Activated naive CD4-positive, alpha-beta T cell treated with anti-CD3 and anti-CD28 coated beads, Interleukin-2, amount 10 ng/mL, durations not matched to agents 7 days and 5 days (primary cell): Measurements from ENCODE around the gene KRT86.
"Not testable (repeated sequence)": the region's sequence is repeated elsewhere in the genome, so short reads cannot be mapped to it uniquely, and the experiment has no call there.

Experiments
- CTCF ChIA-PET: fragments of 350-600 bp; sonication (Branson Sonifier 250); formaldehyde crosslinking; loops from one replicate; lab custom pipeline; 2021; ENCODE audit warnings: antibody characterized with exemption; lab: Charles Lee
- DNase-seq: peaks from one replicate; pipeline ENCODE4 v3.0.0-alpha.2; 2020
- H3K27ac Mint-ChIP-seq: one replicate; pipeline ENCODE4 v1.8.0; 2021; ENCODE audit warnings: mild to moderate bottlenecking, moderate library complexity, mixed read lengths
- H3K27me3 Mint-ChIP-seq: one replicate; pipeline ENCODE4 v1.8.0; 2021; ENCODE audit warnings: mild to moderate bottlenecking, mixed read lengths
- H3K36me3 Mint-ChIP-seq: one replicate; pipeline ENCODE4 v1.8.0; 2021; ENCODE audit warnings: mixed read lengths
- H3K4me1 Mint-ChIP-seq: one replicate; pipeline ENCODE4 v1.8.0; 2021; ENCODE audit warnings: mixed read lengths
- H3K4me3 Mint-ChIP-seq: one replicate; pipeline ENCODE4 v1.8.0; 2021; ENCODE audit warnings: mild to moderate bottlenecking, moderate library complexity, mixed read lengths
- H3K9me3 Mint-ChIP-seq: one replicate; pipeline ENCODE4 v1.8.0; 2021; ENCODE audit warnings: mixed read lengths

Gene KRT86

DNA sequence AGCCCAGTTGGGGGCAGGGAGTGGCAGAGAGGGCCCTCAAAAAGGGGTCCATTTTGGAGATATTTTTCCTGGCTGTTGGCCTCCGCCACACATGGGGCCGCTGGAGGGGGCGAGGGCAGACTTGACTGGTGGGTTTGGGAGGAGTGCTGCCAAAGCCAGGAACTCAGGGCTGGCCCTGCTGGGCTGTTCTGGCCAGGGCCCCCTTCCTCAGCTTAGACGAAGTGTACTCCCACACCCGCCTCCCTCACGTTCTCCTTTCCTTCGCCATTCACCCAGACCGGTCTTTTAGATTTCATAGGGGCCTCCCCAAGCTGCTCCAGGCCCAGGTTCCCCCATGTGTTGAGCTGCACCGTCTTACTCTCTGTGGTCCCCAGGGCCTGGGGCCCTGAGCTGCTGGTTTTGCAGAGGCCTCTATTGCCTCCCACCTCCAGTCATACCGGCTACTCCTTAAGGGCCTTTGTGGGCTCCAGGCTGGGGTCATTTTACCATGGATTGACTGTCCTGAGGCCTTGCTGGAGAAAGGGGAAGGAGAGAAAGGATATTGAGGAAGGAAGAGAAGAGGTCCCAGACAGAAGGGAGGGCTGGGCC is 40.1 kb upstream of the KRT86 start:
- Mint-ChIP-seq H3K4me3 (no peak overlapping the region), H3K4me1 (no peaks in the 10 kb centered on the region), H3K27ac (no peak overlapping the region), H3K9me3 (no peaks in the 10 kb centered on the region), H3K36me3 (no peaks in the 10 kb centered on the region), H3K27me3 (peaks cover 91% of the 10 kb centered on the region)
- peak; percentile 8 for DNase-seq
- CTCF ChIA-PET, result no interaction called here

DNA sequence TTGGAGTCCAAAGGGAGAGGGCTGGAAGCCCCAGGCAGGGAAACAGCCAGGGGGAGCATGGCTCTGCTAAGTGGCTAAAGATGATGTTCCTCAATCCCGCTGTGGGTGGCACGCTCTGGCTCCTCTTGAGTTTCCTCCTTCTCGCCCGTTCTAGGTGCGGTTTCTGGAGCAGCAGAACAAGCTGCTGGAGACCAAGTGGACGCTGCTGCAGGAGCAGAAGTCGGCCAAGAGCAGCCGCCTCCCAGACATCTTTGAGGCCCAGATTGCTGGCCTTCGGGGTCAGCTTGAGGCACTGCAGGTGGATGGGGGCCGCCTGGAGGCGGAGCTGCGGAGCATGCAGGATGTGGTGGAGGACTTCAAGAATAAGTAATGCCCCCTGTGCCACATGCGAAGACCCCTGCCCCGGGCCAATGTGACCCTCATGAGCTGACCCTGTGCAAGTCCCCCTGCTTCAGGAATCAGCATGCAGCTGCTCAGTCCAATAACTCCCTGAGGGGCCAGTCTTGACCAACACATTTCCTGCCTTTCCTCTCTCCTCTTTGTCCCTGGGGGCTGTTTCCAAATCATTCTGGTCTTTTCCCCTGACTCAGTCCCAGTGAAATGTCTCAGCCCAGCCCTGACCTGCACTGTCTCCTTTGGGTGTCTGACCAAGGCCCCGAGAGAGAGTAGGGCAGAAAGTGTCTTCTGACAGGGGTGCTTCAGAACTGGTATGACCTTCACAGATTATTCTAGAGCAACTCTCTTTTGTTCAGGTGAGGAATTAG is 39.3 kb upstream of the KRT86 start:
- H3K4me1 Mint-ChIP-seq, result no peaks in the 10 kb centered on the region
- no peak overlapping the region for H3K27ac Mint-ChIP-seq
- no peaks in the 10 kb centered on the region for H3K9me3 Mint-ChIP-seq
- no peaks in the 10 kb centered on the region for H3K36me3 Mint-ChIP-seq
- CTCF ChIA-PET, result interaction anchor here (1.5 to 4.5 kb wide), 2 partner anchors 14 to 17 kb away, joined by 4 to 24 read pairs; no protein-coding TSS in a partner anchor
- DNase-seq, result peak; percentile 18
- H3K4me3 Mint-ChIP-seq, result no peak overlapping the region
- H3K27me3 Mint-ChIP-seq, result peaks cover 88% of the 10 kb centered on the region

DNA sequence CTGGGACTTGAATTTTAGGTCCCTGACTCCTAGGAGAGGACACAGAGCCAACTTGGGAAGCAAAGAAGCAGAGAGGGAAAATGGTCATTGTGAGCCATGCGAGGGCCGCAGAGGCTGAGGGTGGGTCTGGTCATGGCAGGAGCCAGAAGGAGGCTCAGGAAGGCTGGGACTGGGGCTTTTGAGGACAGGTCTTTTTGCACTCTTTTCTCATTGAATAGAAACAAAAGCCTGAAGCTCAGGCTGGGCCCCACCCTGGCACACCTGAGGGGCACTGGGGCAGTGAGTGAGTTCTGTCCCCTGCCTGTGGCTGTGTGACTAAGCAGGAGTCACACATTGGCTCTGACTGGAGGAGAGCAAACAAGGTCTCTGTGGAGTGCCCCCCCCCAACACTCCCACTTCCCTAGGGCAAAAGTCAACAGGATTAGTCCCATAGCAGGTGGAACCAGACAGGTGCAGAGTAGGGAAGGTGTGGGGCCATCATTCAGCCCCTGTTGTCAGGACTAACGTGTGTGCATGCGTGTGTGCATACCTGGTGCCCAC is 38.6 kb upstream of the KRT86 start:
- Mint-ChIP-seq H3K9me3 (no peaks in the 10 kb centered on the region), H3K4me1 (no peaks in the 10 kb centered on the region), H3K27ac (no peak overlapping the region), H3K4me3 (no peak overlapping the region), H3K36me3 (no peaks in the 10 kb centered on the region), H3K27me3 (peaks cover 82% of the 10 kb centered on the region)
- CTCF ChIA-PET, result interaction anchor here (1.5 to 4.5 kb wide), 4 partner anchors 14 to 92 kb away, joined by 4 to 24 read pairs (median 5); no protein-coding TSS in a partner anchor
- DNase-seq, result no peak

DNA sequence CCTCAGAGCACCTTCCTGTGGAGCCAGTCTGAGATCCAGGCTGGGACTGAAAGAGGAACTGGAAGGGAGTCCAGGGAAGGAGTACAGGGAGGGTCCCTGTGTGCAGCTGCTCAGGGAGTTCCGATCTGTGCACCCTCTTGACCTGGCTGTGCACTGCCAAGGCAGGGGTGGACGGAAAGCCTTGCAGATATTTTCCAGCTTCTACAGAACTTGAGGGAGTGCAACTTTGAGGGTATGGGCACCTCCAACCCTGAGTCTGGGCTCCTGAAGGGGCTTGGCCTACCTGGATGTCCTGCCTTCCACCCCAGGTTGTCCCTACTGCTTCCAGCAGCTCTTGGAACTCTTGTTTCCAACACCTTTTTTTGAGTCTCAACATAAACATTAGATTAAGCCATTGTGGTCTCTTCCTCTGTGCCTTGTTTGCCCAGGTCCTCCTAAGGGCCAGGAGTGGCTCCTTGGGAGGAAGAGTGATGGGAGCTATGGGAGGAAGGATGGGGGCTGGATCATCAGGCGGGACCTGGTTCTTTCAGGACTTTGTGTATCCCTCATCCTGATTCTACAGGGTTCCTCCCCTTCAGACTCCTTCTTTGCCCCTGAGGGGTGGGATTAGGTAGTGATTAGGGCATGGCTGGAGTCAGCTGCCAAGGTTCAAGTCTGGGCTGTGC is 37.9 kb upstream of the KRT86 start:
- H3K27ac Mint-ChIP-seq, result no peak overlapping the region
- peaks cover 82% of the 10 kb centered on the region for H3K27me3 Mint-ChIP-seq
- no peak overlapping the region for H3K4me3 Mint-ChIP-seq
- CTCF ChIA-PET, result interaction anchor here (1.5 to 4.5 kb wide), 4 partner anchors 15 to 91 kb away, joined by 4 to 24 read pairs (median 5); no protein-coding TSS in a partner anchor
- H3K9me3 Mint-ChIP-seq, result no peaks in the 10 kb centered on the region
- no peak for DNase-seq
- no peaks in the 10 kb centered on the region for H3K36me3 Mint-ChIP-seq
- no peaks in the 10 kb centered on the region for H3K4me1 Mint-ChIP-seq

DNA sequence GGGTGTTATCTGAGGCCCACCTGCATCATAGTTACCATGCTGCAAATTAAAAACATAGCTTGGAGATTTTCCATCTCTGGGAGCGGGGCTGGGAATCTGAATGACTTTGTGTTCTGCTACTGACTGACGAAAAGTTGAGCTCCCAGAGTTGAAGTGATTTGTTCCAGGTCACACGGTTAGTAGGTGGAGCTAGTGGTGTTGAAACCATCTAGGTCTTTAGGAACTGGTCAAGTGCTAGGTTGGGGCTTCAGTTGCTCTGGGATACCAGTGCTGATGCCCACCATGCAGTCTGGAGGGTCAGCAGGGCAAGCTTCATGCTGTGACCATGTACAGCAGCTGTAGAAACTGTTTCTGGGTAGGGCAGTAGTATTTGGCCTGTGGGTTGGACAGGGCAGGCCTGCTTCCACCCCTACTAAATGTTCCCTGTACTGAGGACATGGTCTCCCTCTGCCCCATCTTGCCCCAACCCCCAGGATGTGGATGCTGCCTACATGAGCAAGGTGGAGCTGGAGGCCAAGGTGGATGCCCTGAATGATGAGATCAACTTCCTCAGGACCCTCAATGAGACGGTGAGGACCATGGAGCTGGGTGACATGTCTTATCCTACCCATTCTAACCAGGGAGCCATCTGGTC is 36.1 kb upstream of the KRT86 start:
- Mint-ChIP-seq H3K27me3 (peaks cover 64% of the 10 kb centered on the region), H3K4me1 (peaks cover 7% of the 10 kb centered on the region), H3K9me3 (no peaks in the 10 kb centered on the region), H3K4me3 (no peak overlapping the region), H3K36me3 (no peaks in the 10 kb centered on the region), H3K27ac (no peak overlapping the region)
- no peak for DNase-seq
- CTCF ChIA-PET, result interaction anchor here (0.7 to 4.5 kb wide), 3 partner anchors 17 to 40 kb away, joined by 3 to 24 read pairs (median 4); no protein-coding TSS in a partner anchor

DNA sequence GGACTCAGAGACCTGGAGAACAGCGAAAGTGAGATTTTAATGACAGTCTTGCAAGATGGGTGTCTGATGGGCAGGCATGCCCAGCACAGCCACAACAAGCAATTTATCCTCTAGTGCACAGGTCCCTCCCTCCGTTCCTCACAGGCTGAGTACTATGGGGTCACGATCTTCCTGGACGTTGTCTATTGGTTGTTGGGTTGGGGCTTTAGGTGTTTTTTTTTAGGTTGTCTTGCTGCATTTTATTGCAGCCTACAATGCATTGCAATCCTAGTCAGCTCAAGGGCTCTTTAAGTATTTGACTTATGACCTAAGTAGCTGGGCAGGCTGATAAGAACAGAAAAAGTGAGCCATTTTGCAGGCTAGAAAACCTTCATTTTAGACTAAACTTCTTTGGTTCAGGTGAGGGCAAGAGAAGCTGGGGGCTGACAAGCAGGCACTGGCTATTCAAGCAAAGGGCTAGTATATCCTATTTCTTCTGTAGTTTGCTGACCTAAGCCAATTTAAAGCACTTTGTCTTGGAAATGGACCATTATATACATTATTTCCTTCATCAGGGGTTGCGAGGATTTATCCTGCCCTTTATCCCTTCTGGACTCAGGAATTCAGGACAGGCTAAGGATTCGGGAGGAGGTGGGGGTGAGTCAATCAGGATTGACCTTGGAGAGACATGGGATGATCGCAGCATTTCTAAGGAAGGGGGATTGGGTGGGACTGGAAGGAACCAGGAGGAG is 35.4 kb upstream of the KRT86 start:
- CTCF ChIA-PET, result interaction anchor here (0.7 to 4.5 kb wide), 3 partner anchors 18 to 56 kb away, joined by 3 to 24 read pairs (median 4); no protein-coding TSS in a partner anchor
- Mint-ChIP-seq H3K36me3 (peaks cover 1% of the 10 kb centered on the region), H3K27ac (no peak overlapping the region), H3K9me3 (no peaks in the 10 kb centered on the region), H3K4me3 (no peak overlapping the region), H3K27me3 (peaks cover 61% of the 10 kb centered on the region), H3K4me1 (peaks cover 14% of the 10 kb centered on the region)
- DNase-seq, result no peak

DNA sequence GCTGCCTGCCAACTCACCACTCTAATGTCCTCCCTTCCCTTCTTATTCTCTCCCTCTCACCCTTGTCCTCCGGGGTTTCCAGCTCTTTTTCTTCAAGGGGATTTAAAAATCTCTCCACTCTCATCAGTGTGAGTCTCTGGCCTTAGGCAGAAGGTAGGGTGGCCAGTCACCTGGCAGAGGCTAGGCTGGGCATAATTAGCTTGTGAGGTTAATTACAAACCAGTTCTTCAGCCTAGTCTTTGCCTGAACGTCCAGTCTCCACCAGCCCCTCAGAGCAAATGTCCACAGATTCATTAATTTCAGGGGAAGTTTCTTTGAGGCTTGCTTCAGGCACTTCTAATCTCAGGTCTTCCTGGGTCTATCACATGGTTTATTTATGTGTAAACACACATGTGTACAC is 34.7 kb upstream of the KRT86 start:
- CTCF ChIA-PET, result interaction anchor here (0.7 to 4.5 kb wide), 2 partner anchors 18 to 55 kb away, joined by 3 to 24 read pairs; no protein-coding TSS in a partner anchor
- H3K27ac Mint-ChIP-seq, result no peak overlapping the region
- H3K4me3 Mint-ChIP-seq, result no peak overlapping the region
- H3K36me3 Mint-ChIP-seq, result peaks cover 1% of the 10 kb centered on the region
- peaks cover 21% of the 10 kb centered on the region for H3K4me1 Mint-ChIP-seq
- H3K9me3 Mint-ChIP-seq, result no peaks in the 10 kb centered on the region
- peaks cover 57% of the 10 kb centered on the region for H3K27me3 Mint-ChIP-seq
- DNase-seq, result no peak

DNA sequence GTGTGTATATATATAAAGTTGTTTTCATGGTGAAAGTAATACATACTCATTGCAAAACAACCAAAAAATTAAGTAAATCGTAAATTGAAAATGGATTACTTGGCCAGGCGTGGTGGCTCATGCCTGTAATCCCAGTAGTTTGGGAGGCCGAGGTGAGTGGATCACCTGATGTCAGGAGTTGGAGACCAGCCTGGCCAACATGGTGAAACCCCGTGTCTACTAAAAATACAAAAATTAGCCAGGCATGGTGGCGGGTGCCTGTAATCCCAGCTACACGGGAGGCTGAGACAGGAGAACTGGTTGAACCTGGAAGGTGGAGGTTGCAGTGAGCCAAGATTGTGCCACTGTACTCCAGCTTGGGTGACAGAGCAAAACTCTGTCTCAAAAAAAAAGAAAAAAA is 34.2 kb upstream of the KRT86 start:
- H3K9me3 Mint-ChIP-seq, H3K27ac Mint-ChIP-seq, H3K4me3 Mint-ChIP-seq, DNase-seq, H3K36me3 Mint-ChIP-seq: not testable (repeated sequence)
- H3K27me3 Mint-ChIP-seq, result peaks cover 52% of the 10 kb centered on the region
- H3K4me1 Mint-ChIP-seq, result peaks cover 26% of the 10 kb centered on the region
- CTCF ChIA-PET, result interaction anchor here (0.7 kb wide), 1 partner anchor 55 kb away, joined by 3 read pairs; no protein-coding TSS in a partner anchor

DNA sequence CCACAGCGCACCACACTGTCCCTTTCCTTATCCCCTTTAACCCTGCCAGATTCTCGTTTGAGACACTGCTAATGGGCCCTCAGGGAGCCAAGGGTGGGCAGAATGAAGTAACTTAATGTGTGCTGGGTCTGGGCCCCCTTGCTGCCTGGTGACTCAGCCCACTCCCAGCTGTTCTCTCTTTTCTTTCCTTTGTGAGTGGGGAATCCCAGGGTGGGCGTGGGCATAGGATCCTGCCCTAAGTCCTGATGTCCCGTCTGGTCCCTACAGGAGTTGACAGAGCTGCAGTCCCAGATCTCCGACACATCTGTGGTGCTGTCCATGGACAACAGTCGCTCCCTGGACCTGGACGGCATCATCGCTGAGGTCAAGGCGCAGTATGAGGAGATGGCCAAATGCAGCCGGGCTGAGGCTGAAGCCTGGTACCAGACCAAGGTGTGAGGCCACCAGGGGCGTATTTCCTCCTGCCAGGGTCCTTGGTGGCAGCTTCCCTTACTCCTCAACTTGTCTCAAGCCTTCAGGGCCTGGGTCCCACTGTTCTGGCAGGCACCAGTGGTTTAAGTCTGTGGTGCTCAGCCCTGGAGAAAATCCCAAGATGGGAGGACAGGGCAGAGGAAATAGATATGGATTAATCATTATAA is 33.1 kb upstream of the KRT86 start:
- DNase-seq, result no peak
- H3K4me3 Mint-ChIP-seq, result no peak overlapping the region
- peaks cover 42% of the 10 kb centered on the region for H3K27me3 Mint-ChIP-seq
- H3K9me3 Mint-ChIP-seq, result no peaks in the 10 kb centered on the region
- peaks cover 1% of the 10 kb centered on the region for H3K36me3 Mint-ChIP-seq
- CTCF ChIA-PET, result interaction anchor here (0.7 kb wide), 1 partner anchor 10 kb away, joined by 3 read pairs; no protein-coding TSS in a partner anchor
- H3K4me1 Mint-ChIP-seq, result peaks cover 37% of the 10 kb centered on the region
- no peak overlapping the region for H3K27ac Mint-ChIP-seq

DNA sequence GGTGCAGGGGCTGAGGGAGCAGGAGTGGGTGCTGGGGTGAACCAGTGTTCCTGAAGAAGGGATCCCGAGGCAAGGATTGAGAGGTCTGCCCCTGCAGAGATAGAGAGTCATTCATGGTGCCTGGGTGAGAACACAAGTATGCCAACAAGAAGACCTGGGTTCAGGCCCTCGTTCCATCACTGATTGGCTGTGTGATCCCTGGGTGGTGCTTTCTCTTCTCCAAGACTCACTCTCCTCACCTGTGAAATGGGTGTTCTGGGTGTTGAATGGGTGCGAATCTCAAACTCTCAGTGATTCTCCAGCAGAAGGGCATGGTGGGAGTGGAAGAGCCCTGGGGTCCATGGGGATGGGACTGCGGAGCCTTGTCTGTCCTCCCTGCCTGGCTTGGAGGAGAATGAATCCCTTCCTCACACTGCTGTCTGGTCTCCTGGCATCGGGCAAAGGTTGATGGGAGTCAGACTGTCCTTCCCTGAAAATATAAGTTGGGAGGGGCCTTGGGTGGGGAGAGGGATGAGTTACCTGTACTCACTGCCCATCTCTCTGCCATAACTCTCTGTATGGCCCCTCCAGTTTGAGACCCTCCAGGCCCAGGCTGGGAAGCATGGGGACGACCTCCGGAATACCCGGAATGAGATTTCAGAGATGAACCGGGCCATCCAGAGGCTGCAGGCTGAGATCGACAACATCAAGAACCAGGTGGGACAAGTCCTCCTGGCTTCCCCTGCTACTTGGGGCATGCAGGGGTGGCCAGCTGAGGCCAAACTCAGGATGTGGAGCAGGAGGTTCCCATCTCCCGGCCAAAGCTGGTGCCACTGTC is 31.8 kb upstream of the KRT86 start:
- DNase-seq, result no peak
- H3K4me1 Mint-ChIP-seq, result peaks cover 50% of the 10 kb centered on the region
- H3K27me3 Mint-ChIP-seq, result peaks cover 33% of the 10 kb centered on the region
- H3K27ac Mint-ChIP-seq, result no peak overlapping the region
- no peak overlapping the region for H3K4me3 Mint-ChIP-seq
- CTCF ChIA-PET, result interaction anchor here (1.4 to 3.0 kb wide), 3 partner anchors 21 to 76 kb away, joined by 4 to 16 read pairs (median 11); no protein-coding TSS in a partner anchor
- peaks cover 1% of the 10 kb centered on the region for H3K36me3 Mint-ChIP-seq
- H3K9me3 Mint-ChIP-seq, result no peaks in the 10 kb centered on the region

DNA sequence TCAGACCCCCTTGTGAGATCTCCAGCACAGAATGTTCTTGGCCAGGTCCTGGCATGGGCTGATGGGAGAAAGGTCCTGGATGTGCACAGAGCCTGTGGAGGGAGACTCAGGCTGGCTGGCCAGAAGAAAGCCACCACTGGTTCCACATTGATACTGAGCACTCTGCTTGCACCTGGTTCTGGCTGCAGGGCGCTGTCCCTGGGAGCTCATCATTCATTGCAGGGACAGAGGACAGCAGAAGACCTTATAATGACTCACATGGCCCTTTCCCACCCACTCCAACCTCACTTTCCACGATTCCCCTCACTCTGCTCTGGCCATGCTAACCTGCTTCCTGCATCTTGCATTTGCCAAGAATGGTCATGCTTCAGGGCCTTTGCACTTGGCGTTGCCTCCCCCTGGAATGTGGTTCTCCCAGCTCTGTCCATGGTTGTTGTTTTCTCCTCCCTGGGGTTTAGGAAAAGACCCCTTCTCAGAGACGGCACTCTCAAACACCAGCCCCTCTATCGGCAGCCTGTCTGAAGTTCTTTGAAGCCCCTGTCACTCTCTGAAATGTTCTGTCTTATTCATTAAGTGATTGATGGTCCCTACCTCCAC is 31.1 kb upstream of the KRT86 start:
- H3K4me3 Mint-ChIP-seq, result peak overlapping the region; percentile 17
- CTCF ChIA-PET, result interaction anchor here (0.9 to 3.0 kb wide), 4 partner anchors 19 to 76 kb away, joined by 3 to 16 read pairs (median 8); no protein-coding TSS in a partner anchor
- H3K9me3 Mint-ChIP-seq, result no peaks in the 10 kb centered on the region
- H3K27ac Mint-ChIP-seq, result peak overlapping the region; percentile 91
- peaks cover 4% of the 10 kb centered on the region for H3K36me3 Mint-ChIP-seq
- H3K27me3 Mint-ChIP-seq, result peaks cover 30% of the 10 kb centered on the region
- peaks cover 53% of the 10 kb centered on the region for H3K4me1 Mint-ChIP-seq
- no peak for DNase-seq
